ENCODE measurements around the gene CD151. TPM values are rescaled to one million over a fixed set of nuclear protein-coding genes. Genes with fewer than 3 reads are reported as not detected.

Gene CD151
- total and polyA plus RNA-seq, 4 donors: 31.6 to 264 (median 124) TPM

DNA sequence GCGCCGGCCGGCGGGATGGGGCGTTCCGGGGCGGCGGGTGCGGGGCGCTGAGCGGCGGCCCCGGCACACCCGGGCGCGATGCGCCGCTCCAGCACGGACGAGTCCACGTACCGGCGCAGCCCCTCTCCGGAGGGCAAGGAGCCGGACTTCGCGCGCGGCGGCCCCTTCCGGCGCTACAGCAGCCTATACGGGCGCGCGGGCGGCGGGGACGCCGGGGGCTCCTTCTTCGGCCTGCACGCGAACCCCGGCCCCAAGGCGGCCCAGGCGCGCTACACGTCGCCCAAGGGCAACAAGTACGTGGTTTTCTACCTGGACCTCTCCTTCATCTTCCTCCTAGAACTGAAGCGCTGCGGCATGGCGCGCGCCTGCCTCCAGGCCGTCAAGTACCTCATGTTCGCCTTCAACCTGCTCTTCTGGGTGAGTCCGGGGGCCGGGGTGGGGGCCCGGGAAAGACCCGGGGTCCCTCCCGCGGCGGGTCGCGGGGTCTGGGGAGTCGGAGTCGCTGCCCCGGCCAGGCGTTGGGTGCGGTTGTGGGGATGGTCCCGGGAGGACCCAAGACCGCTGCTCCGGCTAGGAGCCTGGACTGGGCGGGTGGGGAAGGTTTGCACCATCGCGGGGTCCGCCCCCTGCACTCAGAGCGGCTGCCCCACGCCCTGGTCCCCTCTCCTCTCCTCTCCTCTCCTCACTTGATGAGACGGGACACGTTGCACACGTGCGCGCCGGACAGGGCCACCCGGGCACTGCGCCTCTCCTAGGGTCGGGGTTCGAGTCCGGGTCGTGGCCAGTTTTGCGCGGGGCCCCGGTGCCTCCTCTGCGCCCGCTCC lies 17.4 kb downstream of the CD151 start:
- no peak for DNase-seq (ENCODE audit: low spot score)
- peak overlapping the region in 1 of 3 donors; percentile 37 for H3K4me3 ChIP-seq (ENCODE audit: low read depth in 1 of 3, low read length in 3 of 3)
- TF ChIP-seq, protein P1, sequence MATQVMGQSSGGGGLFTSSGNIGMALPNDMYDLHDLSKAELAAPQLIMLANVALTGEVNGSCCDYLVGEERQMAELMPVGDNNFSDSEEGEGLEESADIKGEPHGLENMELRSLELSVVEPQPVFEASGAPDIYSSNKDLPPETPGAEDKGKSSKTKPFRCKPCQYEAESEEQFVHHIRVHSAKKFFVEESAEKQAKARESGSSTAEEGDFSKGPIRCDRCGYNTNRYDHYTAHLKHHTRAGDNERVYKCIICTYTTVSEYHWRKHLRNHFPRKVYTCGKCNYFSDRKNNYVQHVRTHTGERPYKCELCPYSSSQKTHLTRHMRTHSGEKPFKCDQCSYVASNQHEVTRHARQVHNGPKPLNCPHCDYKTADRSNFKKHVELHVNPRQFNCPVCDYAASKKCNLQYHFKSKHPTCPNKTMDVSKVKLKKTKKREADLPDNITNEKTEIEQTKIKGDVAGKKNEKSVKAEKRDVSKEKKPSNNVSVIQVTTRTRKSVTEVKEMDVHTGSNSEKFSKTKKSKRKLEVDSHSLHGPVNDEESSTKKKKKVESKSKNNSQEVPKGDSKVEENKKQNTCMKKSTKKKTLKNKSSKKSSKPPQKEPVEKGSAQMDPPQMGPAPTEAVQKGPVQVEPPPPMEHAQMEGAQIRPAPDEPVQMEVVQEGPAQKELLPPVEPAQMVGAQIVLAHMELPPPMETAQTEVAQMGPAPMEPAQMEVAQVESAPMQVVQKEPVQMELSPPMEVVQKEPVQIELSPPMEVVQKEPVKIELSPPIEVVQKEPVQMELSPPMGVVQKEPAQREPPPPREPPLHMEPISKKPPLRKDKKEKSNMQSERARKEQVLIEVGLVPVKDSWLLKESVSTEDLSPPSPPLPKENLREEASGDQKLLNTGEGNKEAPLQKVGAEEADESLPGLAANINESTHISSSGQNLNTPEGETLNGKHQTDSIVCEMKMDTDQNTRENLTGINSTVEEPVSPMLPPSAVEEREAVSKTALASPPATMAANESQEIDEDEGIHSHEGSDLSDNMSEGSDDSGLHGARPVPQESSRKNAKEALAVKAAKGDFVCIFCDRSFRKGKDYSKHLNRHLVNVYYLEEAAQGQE (IDR thresholded peaks at IDR 0.05): no peak
- no peak for TF ChIP-seq GABPA (IDR thresholded peaks at IDR 0.05 in 1 of 2, conservative IDR thresholded peaks at IDR 0.05 in 1 of 2)
- TF ChIP-seq ZBTB33 (IDR thresholded peaks at IDR 0.05): no peak
- no peak for TF ChIP-seq EGR1 (IDR thresholded peaks at IDR 0.05; ENCODE audit: low read depth in 2 of 2)

DNA sequence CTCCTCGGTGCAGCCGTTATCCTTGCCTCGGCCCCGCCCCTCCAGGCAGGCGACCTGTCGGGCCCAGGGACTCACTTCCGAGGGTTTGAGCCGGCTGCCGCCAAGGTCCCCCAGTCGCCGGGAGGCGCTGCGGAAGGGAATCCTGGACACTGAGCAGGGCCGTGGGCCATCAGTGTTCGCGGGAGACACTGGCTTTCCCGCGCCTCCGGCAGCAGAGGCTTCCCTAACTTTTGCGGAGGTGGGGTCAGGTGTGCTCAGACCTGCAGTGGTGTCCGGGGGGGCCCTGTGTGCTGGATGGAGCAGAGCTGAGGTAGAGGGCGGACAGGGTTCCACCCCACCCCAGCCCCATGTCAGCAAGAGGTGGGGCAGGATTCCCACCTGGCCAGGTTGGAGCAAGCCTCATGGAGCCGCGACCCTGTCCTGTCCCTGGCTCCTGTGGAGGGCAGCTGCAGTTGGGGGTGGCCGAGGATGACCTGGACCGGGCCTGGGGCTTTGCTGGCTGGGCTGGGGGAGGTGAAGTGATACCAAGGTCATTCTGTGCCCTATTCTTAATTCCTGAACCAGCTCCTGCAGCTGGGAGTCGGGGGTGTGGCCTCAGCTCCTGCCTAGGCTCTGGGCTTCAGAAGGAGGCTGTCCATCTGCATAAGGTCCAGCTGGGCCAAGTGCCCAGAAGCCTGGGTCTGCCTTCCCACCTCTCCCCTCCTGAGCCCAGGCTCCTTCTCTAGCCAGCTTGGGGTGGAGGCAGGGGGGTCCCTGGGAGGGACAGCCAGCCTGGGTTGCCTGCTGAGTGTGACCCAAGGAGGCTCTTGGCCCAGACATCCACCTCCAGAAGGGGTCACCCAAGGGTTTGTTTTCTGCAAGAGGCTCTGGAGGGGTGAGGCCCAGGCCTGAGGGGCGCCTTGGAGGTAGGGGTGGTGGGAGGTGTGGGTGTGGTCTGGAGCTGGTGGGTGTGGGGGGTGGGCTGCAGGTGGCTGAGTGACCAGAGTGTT lies 18.3 kb downstream of the CD151 start:
- no peak for DNase-seq (ENCODE audit: low spot score)
- Histone ChIP-seq H3K27ac (ENCODE audit: low read depth in 1 of 2, low read length in 2 of 2) (no peak overlapping the region), H3K36me3 (ENCODE audit: control insufficient read depth in 4 of 4, insufficient read depth in 3 of 4, low read depth in 1 of 4, low read length in 3 of 4) (no peaks in the 10 kb centered on the region), H3K4me1 (ENCODE audit: control insufficient read depth in 4 of 4, insufficient read depth in 4 of 4, low read length in 3 of 4) (peaks cover 0 to 17% (median 5%) of the 10 kb centered on the region in 4 donors), H3K9ac (ENCODE audit: low read depth in 1 of 2, low read length in 2 of 2) (no peak overlapping the region), H3K9me3 (ENCODE audit: control insufficient read depth in 4 of 4, low read length in 3 of 4) (no peaks in the 10 kb centered on the region), H3K27me3 (ENCODE audit: control insufficient read depth in 4 of 4, insufficient read depth in 4 of 4, low read length in 3 of 4) (peaks cover 0 to 3% (median 0%) of the 10 kb centered on the region in 4 donors), H3K4me3 (ENCODE audit: low read depth in 1 of 3, low read length in 3 of 3) (no peak overlapping the region)
- WGBS: 80% methylated on average over 28 of the region's 28 CpGs
- no peak for TF ChIP-seq TAF1 (conservative IDR thresholded peaks at IDR 0.05)
- TF ChIP-seq FOXA2 (IDR thresholded peaks at IDR 0.05): no peak
- no peak for TF ChIP-seq ZBTB33 (IDR thresholded peaks at IDR 0.05)
- no peak for TF ChIP-seq NR2F2 (IDR thresholded peaks at IDR 0.05)
- no peak for TF ChIP-seq RXRA (IDR thresholded peaks at IDR 0.05)
- TF ChIP-seq, protein P2, sequence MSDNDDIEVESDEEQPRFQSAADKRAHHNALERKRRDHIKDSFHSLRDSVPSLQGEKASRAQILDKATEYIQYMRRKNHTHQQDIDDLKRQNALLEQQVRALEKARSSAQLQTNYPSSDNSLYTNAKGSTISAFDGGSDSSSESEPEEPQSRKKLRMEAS (IDR thresholded peaks at IDR 0.05): no peak
- TF ChIP-seq RAD21 (IDR thresholded peaks at IDR 0.05): no peak
- no peak for TF ChIP-seq SP1 (IDR thresholded peaks at IDR 0.05)
- no peak for TF ChIP-seq YY1 (IDR thresholded peaks at IDR 0.05)
- TF ChIP-seq HNF4G (IDR thresholded peaks at IDR 0.05): no peak
- no peak for TF ChIP-seq HNF4A (conservative IDR thresholded peaks at IDR 0.05)
- TF ChIP-seq GABPA (IDR thresholded peaks at IDR 0.05 in 1 of 2, conservative IDR thresholded peaks at IDR 0.05 in 1 of 2): no peak
- TF ChIP-seq, protein P3, sequence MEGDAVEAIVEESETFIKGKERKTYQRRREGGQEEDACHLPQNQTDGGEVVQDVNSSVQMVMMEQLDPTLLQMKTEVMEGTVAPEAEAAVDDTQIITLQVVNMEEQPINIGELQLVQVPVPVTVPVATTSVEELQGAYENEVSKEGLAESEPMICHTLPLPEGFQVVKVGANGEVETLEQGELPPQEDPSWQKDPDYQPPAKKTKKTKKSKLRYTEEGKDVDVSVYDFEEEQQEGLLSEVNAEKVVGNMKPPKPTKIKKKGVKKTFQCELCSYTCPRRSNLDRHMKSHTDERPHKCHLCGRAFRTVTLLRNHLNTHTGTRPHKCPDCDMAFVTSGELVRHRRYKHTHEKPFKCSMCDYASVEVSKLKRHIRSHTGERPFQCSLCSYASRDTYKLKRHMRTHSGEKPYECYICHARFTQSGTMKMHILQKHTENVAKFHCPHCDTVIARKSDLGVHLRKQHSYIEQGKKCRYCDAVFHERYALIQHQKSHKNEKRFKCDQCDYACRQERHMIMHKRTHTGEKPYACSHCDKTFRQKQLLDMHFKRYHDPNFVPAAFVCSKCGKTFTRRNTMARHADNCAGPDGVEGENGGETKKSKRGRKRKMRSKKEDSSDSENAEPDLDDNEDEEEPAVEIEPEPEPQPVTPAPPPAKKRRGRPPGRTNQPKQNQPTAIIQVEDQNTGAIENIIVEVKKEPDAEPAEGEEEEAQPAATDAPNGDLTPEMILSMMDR (IDR thresholded peaks at IDR 0.05; ENCODE audit: low read depth, low read length, missing input control): no peak
- no peak for TF ChIP-seq FOXA1 (IDR thresholded peaks at IDR 0.05)

More for the DNA sequence above, 17.4 kb downstream of the CD151 start:
- no peaks in the 10 kb centered on the region for H3K9me3 ChIP-seq (ENCODE audit: control insufficient read depth in 4 of 4, low read length in 3 of 4)
- H3K36me3 ChIP-seq (ENCODE audit: control insufficient read depth in 4 of 4, insufficient read depth in 3 of 4, low read depth in 1 of 4, low read length in 3 of 4): no peaks in the 10 kb centered on the region
- H3K9ac ChIP-seq (ENCODE audit: low read depth in 1 of 2, low read length in 2 of 2): no peak overlapping the region
- no peak overlapping the region for H3K27ac ChIP-seq (ENCODE audit: low read depth in 1 of 2, low read length in 2 of 2)
- 45% methylated on average over 97 of the region's 97 CpGs for WGBS
- H3K4me1 ChIP-seq (ENCODE audit: control insufficient read depth in 4 of 4, insufficient read depth in 4 of 4, low read length in 3 of 4): peaks cover 0 to 24% (median 6%) of the 10 kb centered on the region in 4 donors
- H3K27me3 ChIP-seq (ENCODE audit: control insufficient read depth in 4 of 4, insufficient read depth in 4 of 4, low read length in 3 of 4): peaks cover 0 to 3% (median 0%) of the 10 kb centered on the region in 4 donors

Data from liver (tissue), 9 donors.